RCC 7860 (cell line): ENCODE data around the gene SLC28A3.

Experiments used
- DNase-seq: peaks from one replicate; pipeline ENCODE4 v3.0.0-alpha.2; 2015; ENCODE audit warnings: low spot score
- FAIRE-seq: peaks from 2 replicates; lab custom pipeline; 2012; peaks lifted over from hg19 to GRCh38; lab: Jason Lieb, UNC

The SLC28A3 gene

GRCh38 chr9:84343111-84343521, 2.6 kb upstream of the SLC28A3 start:
- FAIRE-seq: no peak

GRCh38 chr9:84339962-84340361, 596 bp downstream of the SLC28A3 start:
- DNase-seq: no peak
- no peak for FAIRE-seq

More at GRCh38 chr9:84343111-84343521, 2.6 kb upstream of the SLC28A3 start:
- no peak for DNase-seq

GRCh38 chr9:84339503-84339902, 1.1 kb downstream of the SLC28A3 start:
- FAIRE-seq: no peak
- no peak for DNase-seq

GRCh38 chr9:84338792-84339191, 1.8 kb downstream of the SLC28A3 start:
- DNase-seq: no peak
- FAIRE-seq: no peak

GRCh38 chr9:84337252-84337651, 3.3 kb downstream of the SLC28A3 start:
- FAIRE-seq (no peak), DNase-seq (no peak)

- FAIRE-seq (no peak), DNase-seq (no peak)
Observed at GRCh38 chr9:84331119-84331809, 9.3 kb downstream of the SLC28A3 start.

GRCh38 chr9:84330246-84330645, 10.3 kb downstream of the SLC28A3 start:
- DNase-seq: no peak
- FAIRE-seq: no peak

- DNase-seq: no peak
- FAIRE-seq: no peak
Observed at GRCh38 chr9:84327184-84327583, 13.4 kb downstream of the SLC28A3 start.

- DNase-seq (peak; percentile 42), FAIRE-seq (peak; percentile 76)
Observed at GRCh38 chr9:84325347-84325973, 15.1 kb downstream of the SLC28A3 start.

GRCh38 chr9:84324811-84325210, 15.7 kb downstream of the SLC28A3 start:
- no peak for DNase-seq

GRCh38 chr9:84323858-84324257, 16.7 kb downstream of the SLC28A3 start:
- no peak for DNase-seq
- no peak for FAIRE-seq

More at GRCh38 chr9:84324811-84325210, 15.7 kb downstream of the SLC28A3 start:
- no peak for FAIRE-seq

- FAIRE-seq (no peak), DNase-seq (no peak)
Observed at GRCh38 chr9:84322828-84323227, 17.7 kb downstream of the SLC28A3 start.

- FAIRE-seq (no peak), DNase-seq (no peak)
Observed at GRCh38 chr9:84320231-84320630, 20.3 kb downstream of the SLC28A3 start.

GRCh38 chr9:84319632-84320031, 20.9 kb downstream of the SLC28A3 start:
- DNase-seq (no peak), FAIRE-seq (no peak)

- DNase-seq (no peak), FAIRE-seq (no peak)
Observed at GRCh38 chr9:84318981-84319380, 21.6 kb downstream of the SLC28A3 start.

- no peak for DNase-seq
- FAIRE-seq: no peak
Observed at GRCh38 chr9:84317563-84317962, 23.0 kb downstream of the SLC28A3 start.

- DNase-seq (peak; percentile 46), FAIRE-seq (peak; percentile 59)
Observed at GRCh38 chr9:84315278-84315877, 25.2 kb downstream of the SLC28A3 start.

- FAIRE-seq: no peak
- no peak for DNase-seq
Observed at GRCh38 chr9:84314306-84314705, 26.3 kb downstream of the SLC28A3 start.

- FAIRE-seq (no peak), DNase-seq (no peak)
Observed at GRCh38 chr9:84310883-84311282, 29.7 kb downstream of the SLC28A3 start.

- no peak for DNase-seq
- FAIRE-seq: no peak
Observed at GRCh38 chr9:84305497-84306131, 34.9 kb downstream of the SLC28A3 start.

- FAIRE-seq (no peak), DNase-seq (no peak)
Observed at GRCh38 chr9:84304166-84304565, 36.4 kb downstream of the SLC28A3 start.

GRCh38 chr9:84303061-84303460, 37.5 kb downstream of the SLC28A3 start:
- no peak for FAIRE-seq
- DNase-seq: peak; percentile 50
